ENCODE measurements around the gene SPART.
"Not testable (repeated sequence)": the region's sequence is repeated elsewhere in the genome, so short reads cannot be mapped to it uniquely, and the experiment has no call there.

SPART gene

DNA sequence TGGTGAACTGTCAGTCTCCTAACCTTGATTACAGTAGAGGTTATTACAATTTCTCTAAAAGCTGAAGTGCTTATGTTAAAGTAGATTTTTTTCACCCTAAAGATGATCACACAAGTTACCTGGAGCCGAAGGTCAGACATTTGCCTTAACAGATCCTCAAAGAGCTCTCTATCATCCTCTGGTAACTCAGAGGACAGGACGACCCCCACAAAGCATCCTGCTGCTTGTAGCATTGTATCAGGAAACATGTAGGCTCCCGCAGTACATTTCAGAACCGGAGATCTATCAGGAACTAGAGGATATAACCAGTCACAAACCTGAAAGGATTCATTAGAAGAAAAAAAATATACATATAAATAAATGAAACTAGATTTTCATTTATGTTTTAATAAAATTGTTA is 14.9 kb downstream of the SPART start:
- ChIA-PET CTCF (no interaction called here), POLR2A (no interaction called here)
- no peak for DNase-seq (ENCODE audit: extremely low spot score)
- TF ChIP-seq SUZ12 (IDR thresholded peaks at IDR 0.05): no peak
- no peak for TF ChIP-seq TARDBP (IDR thresholded peaks at IDR 0.05)
- TF ChIP-seq ARNT (IDR thresholded peaks at IDR 0.05): no peak
- TF ChIP-seq HDGF (IDR thresholded peaks at IDR 0.05; ENCODE audit: borderline replicate concordance): no peak
- no peak for TF ChIP-seq FOXK2 (IDR thresholded peaks at IDR 0.05)
- no peak for TF ChIP-seq SP1 (IDR thresholded peaks at IDR 0.05)
- TF ChIP-seq LEF1 (IDR thresholded peaks at IDR 0.05; ENCODE audit: borderline replicate concordance): no peak
- no peak for TF ChIP-seq FOXM1 (IDR thresholded peaks at IDR 0.05; ENCODE audit: borderline replicate concordance)
- TF ChIP-seq, protein P1, sequence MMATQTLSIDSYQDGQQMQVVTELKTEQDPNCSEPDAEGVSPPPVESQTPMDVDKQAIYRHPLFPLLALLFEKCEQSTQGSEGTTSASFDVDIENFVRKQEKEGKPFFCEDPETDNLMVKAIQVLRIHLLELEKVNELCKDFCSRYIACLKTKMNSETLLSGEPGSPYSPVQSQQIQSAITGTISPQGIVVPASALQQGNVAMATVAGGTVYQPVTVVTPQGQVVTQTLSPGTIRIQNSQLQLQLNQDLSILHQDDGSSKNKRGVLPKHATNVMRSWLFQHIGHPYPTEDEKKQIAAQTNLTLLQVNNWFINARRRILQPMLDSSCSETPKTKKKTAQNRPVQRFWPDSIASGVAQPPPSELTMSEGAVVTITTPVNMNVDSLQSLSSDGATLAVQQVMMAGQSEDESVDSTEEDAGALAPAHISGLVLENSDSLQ (IDR thresholded peaks at IDR 0.05): no peak
- TF ChIP-seq ELF4 (IDR thresholded peaks at IDR 0.05): no peak
- no peak for TF ChIP-seq CTBP1 (IDR thresholded peaks at IDR 0.05; ENCODE audit: borderline replicate concordance)
- no peak for TF ChIP-seq BHLHE40 (IDR thresholded peaks at IDR 0.05; ENCODE audit: borderline replicate concordance)
- TF ChIP-seq NFRKB (IDR thresholded peaks at IDR 0.05): no peak

DNA sequence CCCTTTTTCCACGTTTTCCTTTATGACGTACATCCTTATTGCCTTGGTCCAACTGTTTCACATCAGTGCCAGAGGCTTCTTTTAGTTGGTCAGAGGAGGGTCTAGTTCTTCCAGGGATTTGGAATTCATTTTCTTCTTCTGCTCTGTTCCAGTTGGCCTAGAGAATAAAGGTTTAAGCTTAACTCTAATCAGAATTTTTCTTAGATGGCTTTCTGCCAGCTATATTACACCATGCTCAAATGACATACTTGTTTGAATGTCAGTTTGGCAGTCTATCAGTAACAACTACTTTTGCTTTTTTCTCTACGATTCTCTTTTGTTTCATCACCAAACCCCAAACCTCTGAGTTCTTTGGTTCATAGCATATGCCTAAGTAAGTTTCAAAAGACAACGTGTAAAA is 16.8 kb downstream of the SPART start:
- no peak for TF ChIP-seq SUZ12 (IDR thresholded peaks at IDR 0.05)
- TF ChIP-seq FOXK2 (IDR thresholded peaks at IDR 0.05): no peak
- TF ChIP-seq LEF1 (IDR thresholded peaks at IDR 0.05; ENCODE audit: borderline replicate concordance): no peak
- no peak for TF ChIP-seq CTBP1 (IDR thresholded peaks at IDR 0.05; ENCODE audit: borderline replicate concordance)
- TF ChIP-seq FOXA1 (IDR thresholded peaks at IDR 0.05): no peak
- no peak for TF ChIP-seq ELF4 (IDR thresholded peaks at IDR 0.05)
- no peak for TF ChIP-seq L3MBTL2 (conservative IDR thresholded peaks at IDR 0.05)
- TF ChIP-seq BHLHE40 (IDR thresholded peaks at IDR 0.05; ENCODE audit: borderline replicate concordance): no peak
- no peak for TF ChIP-seq HDGF (IDR thresholded peaks at IDR 0.05; ENCODE audit: borderline replicate concordance)
- TF ChIP-seq SP1 (IDR thresholded peaks at IDR 0.05): no peak
- TF ChIP-seq ZNF384 (IDR thresholded peaks at IDR 0.05): no peak
- TF ChIP-seq NFRKB (IDR thresholded peaks at IDR 0.05): no peak
- CTCF ChIA-PET: no interaction called here
- POLR2A ChIA-PET: no interaction called here
- DNase-seq (ENCODE audit: extremely low spot score): no peak

DNA sequence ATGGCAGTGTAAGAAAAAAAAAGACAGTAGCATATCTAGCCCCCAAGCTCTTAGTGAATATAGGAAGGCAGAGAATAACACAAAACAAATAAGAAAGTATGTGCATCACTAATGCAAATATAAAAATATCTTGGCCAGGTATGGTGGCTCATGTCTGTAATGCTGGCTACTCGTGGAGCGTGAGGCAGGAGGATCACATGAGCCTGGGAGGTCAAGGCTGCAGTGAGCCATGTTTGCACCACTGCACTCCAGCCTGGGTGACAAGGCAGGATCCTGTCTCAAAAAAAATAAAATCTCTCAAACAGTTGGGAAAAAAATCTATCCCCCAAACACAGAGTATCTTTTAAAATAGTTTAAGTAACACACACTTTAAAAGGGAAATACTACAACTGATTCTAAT is 17.4 kb downstream of the SPART start:
- CTCF ChIA-PET: no interaction called here
- POLR2A ChIA-PET: no interaction called here
- DNase-seq (ENCODE audit: extremely low spot score): no peak
- TF ChIP-seq FOXA1 (IDR thresholded peaks at IDR 0.05): no peak
- no peak for TF ChIP-seq ZNF384 (IDR thresholded peaks at IDR 0.05)
- no peak for TF ChIP-seq TARDBP (IDR thresholded peaks at IDR 0.05)
- TF ChIP-seq SP1 (IDR thresholded peaks at IDR 0.05): no peak
- no peak for TF ChIP-seq FOXK2 (IDR thresholded peaks at IDR 0.05)
- no peak for TF ChIP-seq LEF1 (IDR thresholded peaks at IDR 0.05; ENCODE audit: borderline replicate concordance)
- TF ChIP-seq, protein P1 (IDR thresholded peaks at IDR 0.05): no peak
- TF ChIP-seq SUZ12 (IDR thresholded peaks at IDR 0.05): no peak
- no peak for TF ChIP-seq HDGF (IDR thresholded peaks at IDR 0.05; ENCODE audit: borderline replicate concordance)
- no peak for TF ChIP-seq BHLHE40 (IDR thresholded peaks at IDR 0.05; ENCODE audit: borderline replicate concordance)
- no peak for TF ChIP-seq ARNT (IDR thresholded peaks at IDR 0.05)
- no peak for TF ChIP-seq ELF4 (IDR thresholded peaks at IDR 0.05)
- TF ChIP-seq L3MBTL2 (conservative IDR thresholded peaks at IDR 0.05): no peak
- TF ChIP-seq FOXM1 (IDR thresholded peaks at IDR 0.05; ENCODE audit: borderline replicate concordance): no peak

DNA sequence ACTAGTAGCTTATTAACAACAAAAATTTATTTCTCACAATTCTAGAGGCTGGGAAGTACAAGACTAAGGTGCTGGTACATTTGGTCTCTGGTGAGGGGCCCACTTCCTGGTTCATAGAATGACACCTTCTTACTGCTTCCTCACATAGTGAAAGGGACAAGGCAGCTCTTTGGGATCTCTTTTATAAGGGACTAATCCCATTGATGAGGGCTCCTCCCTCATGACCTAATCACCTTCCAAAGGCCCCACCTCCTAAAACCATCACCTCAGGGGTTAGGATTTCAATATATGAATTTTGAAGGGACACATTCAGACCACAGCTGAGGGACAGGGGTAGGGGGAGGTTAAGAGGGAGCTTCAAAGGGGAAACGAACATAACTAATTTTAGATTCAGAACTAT is 20.3 kb downstream of the SPART start:
- no peak for DNase-seq (ENCODE audit: extremely low spot score)
- POLR2A ChIA-PET: no interaction called here
- TF ChIP-seq NFRKB (IDR thresholded peaks at IDR 0.05): no peak
- TF ChIP-seq HDGF (IDR thresholded peaks at IDR 0.05; ENCODE audit: borderline replicate concordance): no peak
- TF ChIP-seq SP1 (IDR thresholded peaks at IDR 0.05): no peak
- TF ChIP-seq BHLHE40 (IDR thresholded peaks at IDR 0.05; ENCODE audit: borderline replicate concordance): no peak
- no peak for TF ChIP-seq ARNT (IDR thresholded peaks at IDR 0.05)
- TF ChIP-seq L3MBTL2 (conservative IDR thresholded peaks at IDR 0.05): no peak
- TF ChIP-seq SUZ12 (IDR thresholded peaks at IDR 0.05): no peak
- no peak for TF ChIP-seq FOXA1 (IDR thresholded peaks at IDR 0.05)
- no peak for TF ChIP-seq LEF1 (IDR thresholded peaks at IDR 0.05; ENCODE audit: borderline replicate concordance)
- TF ChIP-seq, protein P1 (IDR thresholded peaks at IDR 0.05): no peak
- TF ChIP-seq ELF4 (IDR thresholded peaks at IDR 0.05): no peak
- no peak for TF ChIP-seq ZNF384 (IDR thresholded peaks at IDR 0.05)
- no peak for TF ChIP-seq FOXM1 (IDR thresholded peaks at IDR 0.05; ENCODE audit: borderline replicate concordance)
- no peak for TF ChIP-seq CTBP1 (IDR thresholded peaks at IDR 0.05; ENCODE audit: borderline replicate concordance)
- TF ChIP-seq FOXK2 (IDR thresholded peaks at IDR 0.05): no peak
- TF ChIP-seq TARDBP (IDR thresholded peaks at IDR 0.05): no peak
- CTCF ChIA-PET: no interaction called here

DNA sequence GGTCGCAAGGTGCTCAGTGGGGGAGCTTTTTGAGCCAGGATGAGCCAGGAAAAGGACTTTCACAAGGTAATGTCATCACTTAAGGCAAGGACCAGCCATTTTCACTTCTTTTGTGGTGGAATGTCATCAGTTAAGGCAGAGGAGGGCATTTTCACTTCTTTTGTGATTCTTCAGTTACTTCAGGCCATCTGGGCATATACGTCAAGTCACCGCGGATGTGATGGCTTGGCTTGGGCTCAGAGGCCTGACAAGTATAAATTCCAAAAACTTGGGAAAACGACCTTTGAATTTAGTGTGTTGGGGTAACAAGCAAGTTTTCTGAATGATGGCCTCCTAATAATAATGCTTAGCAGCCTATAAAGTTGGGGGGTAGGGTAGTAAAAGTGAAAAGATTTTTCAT is 21.3 kb downstream of the SPART start:
- DNase-seq (ENCODE audit: extremely low spot score); POLR2A ChIA-PET: not testable (repeated sequence)
- CTCF ChIA-PET: interaction anchor here (0.7 kb wide), 1 partner anchor 353 kb away, joined by 4 read pairs; no protein-coding TSS in a partner anchor

DNA sequence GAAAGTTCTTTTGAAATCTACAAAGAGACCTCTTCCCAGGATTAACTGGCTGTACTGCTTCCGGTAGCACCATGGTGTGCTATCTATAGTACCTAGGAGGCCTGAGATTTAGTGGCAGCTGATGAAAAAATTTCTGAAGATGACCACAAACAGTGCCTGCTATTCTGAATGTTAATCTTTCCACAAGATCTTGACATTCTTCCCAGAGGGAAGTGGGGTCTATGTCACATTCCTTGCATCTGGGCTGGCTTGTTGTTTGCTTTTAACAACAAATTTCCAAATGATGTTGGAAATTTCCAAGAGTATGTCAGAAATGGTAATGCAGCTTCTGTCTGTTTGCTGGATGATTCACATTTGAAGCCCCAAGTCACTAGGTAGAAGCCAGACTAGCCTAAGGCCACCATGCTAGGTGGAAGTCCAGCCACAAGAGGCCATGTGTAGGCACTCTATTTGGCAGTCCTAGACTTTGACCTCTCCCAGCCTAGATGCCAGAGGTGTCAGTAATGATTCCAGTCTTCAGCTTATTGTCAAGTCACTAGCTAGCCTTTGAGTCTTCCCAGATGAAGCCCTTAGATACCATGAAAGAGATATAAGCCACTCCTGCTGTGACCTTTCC is 22.1 kb downstream of the SPART start:
- ChIA-PET CTCF (no interaction called here), POLR2A (no interaction called here)
- no peak for DNase-seq (ENCODE audit: extremely low spot score)
- no peak for TF ChIP-seq ZNF384 (IDR thresholded peaks at IDR 0.05)
- no peak for TF ChIP-seq SUZ12 (IDR thresholded peaks at IDR 0.05)
- TF ChIP-seq ELF4 (IDR thresholded peaks at IDR 0.05): no peak
- TF ChIP-seq NFRKB (IDR thresholded peaks at IDR 0.05): no peak
- TF ChIP-seq, protein P1 (IDR thresholded peaks at IDR 0.05): no peak
- TF ChIP-seq FOXM1 (IDR thresholded peaks at IDR 0.05; ENCODE audit: borderline replicate concordance): no peak
- TF ChIP-seq LEF1 (IDR thresholded peaks at IDR 0.05; ENCODE audit: borderline replicate concordance): no peak
- no peak for TF ChIP-seq BHLHE40 (IDR thresholded peaks at IDR 0.05; ENCODE audit: borderline replicate concordance)
- no peak for TF ChIP-seq L3MBTL2 (conservative IDR thresholded peaks at IDR 0.05)
- TF ChIP-seq FOXA1 (IDR thresholded peaks at IDR 0.05): no peak
- no peak for TF ChIP-seq TARDBP (IDR thresholded peaks at IDR 0.05)
- TF ChIP-seq SP1 (IDR thresholded peaks at IDR 0.05): no peak
- no peak for TF ChIP-seq HDGF (IDR thresholded peaks at IDR 0.05; ENCODE audit: borderline replicate concordance)
- TF ChIP-seq ARNT (IDR thresholded peaks at IDR 0.05): no peak
- TF ChIP-seq CTBP1 (IDR thresholded peaks at IDR 0.05; ENCODE audit: borderline replicate concordance): no peak
- TF ChIP-seq FOXK2 (IDR thresholded peaks at IDR 0.05): no peak
